H1 (cell line): ENCODE data around the gene ZBTB20. TPM values are rescaled to one million over a fixed set of nuclear protein-coding genes. Genes with fewer than 3 reads are reported as not detected.

Experiments
- CTCF ChIA-PET: fragments of 300-600 bp; sonication (Branson Sonifier 250); formaldehyde crosslinking; loops from one replicate; lab custom pipeline; 2021; ENCODE audit not compliant: partially characterized antibody; lab: Charles Lee
- POLR2A ChIA-PET: fragments of 300-600 bp; sonication (Branson Sonifier 250); formaldehyde crosslinking; loops from one replicate; lab custom pipeline; 2021; ENCODE audit warnings: inconsistent platforms; ENCODE audit not compliant: partially characterized antibody; lab: Charles Lee
- DNase-seq, 2 experiments: peaks; one replicate each; pipeline versions ENCODE4 v3.0.0 to v3.0.0-alpha.2; 2010 to 2022; ENCODE audit warnings: low spot score in 2 of 2, low read depth in 1 of 2, mixed read lengths in 1 of 2
- FAIRE-seq: peaks from 2 replicates; lab custom pipeline; 2011; peaks lifted over from hg19 to GRCh38; lab: Jason Lieb, UNC
- H2AFZ ChIP-seq: 2 replicates; pipeline ENCODE4 v1.8.1; 2012; ENCODE audit warnings: low read length, inconsistent platforms
- H2AK5ac ChIP-seq: 2 replicates; pipeline ENCODE4 v1.6.1; 2013; ENCODE audit warnings: low read depth, low read length
- H2BK120ac ChIP-seq: replicated peaks from 2 replicates; pipeline ENCODE3; 2013; ENCODE audit warnings: low read depth, low read length, inconsistent platforms
- H2BK12ac ChIP-seq: 2 replicates; pipeline ENCODE4 v1.6.1; 2013; ENCODE audit warnings: low read depth, low read length
- H2BK15ac ChIP-seq: 2 replicates; pipeline ENCODE4 v1.6.1; 2013; ENCODE audit warnings: low read length
- H2BK20ac ChIP-seq: 2 replicates; pipeline ENCODE4 v1.6.1; 2013; ENCODE audit warnings: low read length
- H2BK5ac ChIP-seq: 2 replicates; pipeline ENCODE4 v1.6.1; 2013; ENCODE audit warnings: low read depth, low read length
- H3K14ac ChIP-seq: 2 replicates; pipeline ENCODE4 v1.6.1; 2013; ENCODE audit warnings: inconsistent platforms; ENCODE audit not compliant: insufficient read length
- H3K18ac ChIP-seq: 2 replicates; pipeline ENCODE4 v1.6.1; 2013; ENCODE audit warnings: low read length; ENCODE audit errors: extremely low read depth
- H3K23ac ChIP-seq: 2 replicates; pipeline ENCODE4 v1.6.1; 2013; ENCODE audit warnings: inconsistent platforms; ENCODE audit not compliant: insufficient read length
- H3K23me2 ChIP-seq: 2 replicates; pipeline ENCODE4 v1.6.1; 2013; ENCODE audit warnings: low read depth, low read length
- H3K27ac ChIP-seq: 2 replicates; pipeline ENCODE4 v1.6.1; 2011; ENCODE audit warnings: low read depth, low read length, inconsistent platforms
- H3K27me3 ChIP-seq, 4 experiments: replicated peaks in 1 of 4; 1 replicate in 1 of 4; 2 replicates in 3 of 4; pipeline versions ENCODE4 v1.6.1 to v1.8.1; 2011 to 2013; ENCODE audit warnings: low read length in 3 of 4, mild to moderate bottlenecking in 3 of 4, inconsistent platforms in 2 of 4, mixed read lengths in 2 of 4, moderate library complexity in 1 of 4; ENCODE audit not compliant: control insufficient read depth in 3 of 4, insufficient read depth in 3 of 4; ENCODE audit errors: extremely low read depth in 1 of 4
- H3K36me3 ChIP-seq, 4 experiments: 2 replicates each; pipeline versions ENCODE4 v1.6.1 to v1.8.1; 2011 to 2013; ENCODE audit warnings: mild to moderate bottlenecking in 4 of 4, low read length in 3 of 4, moderate library complexity in 2 of 4, control low read depth in 1 of 4, inconsistent platforms in 1 of 4; ENCODE audit not compliant: insufficient read depth in 4 of 4, control insufficient read depth in 2 of 4
- H3K4ac ChIP-seq: replicated peaks from 2 replicates; pipeline ENCODE3; 2013; ENCODE audit warnings: low read length, low read depth, mixed read lengths, inconsistent platforms; ENCODE audit not compliant: insufficient read length
- H3K4me1 ChIP-seq, 4 experiments: replicated peaks in 1 of 4; 1 replicate in 1 of 4; 2 replicates in 3 of 4; pipeline versions ENCODE4 v1.6.1 to v1.8.1; 2011 to 2013; ENCODE audit warnings: low read length in 3 of 4, inconsistent platforms in 2 of 4, mixed read lengths in 1 of 4; ENCODE audit not compliant: insufficient read depth in 4 of 4, control insufficient read depth in 3 of 4
- H3K4me2 ChIP-seq, 2 experiments: 2 replicates each; pipeline versions ENCODE4 v1.6.1 to v1.8.1; 2011 to 2013; ENCODE audit warnings: low read depth in 2 of 2, low read length in 2 of 2, control low read depth in 1 of 2, inconsistent platforms in 1 of 2, mild to moderate bottlenecking in 1 of 2; ENCODE audit not compliant: insufficient read depth in 1 of 2
- H3K4me3 ChIP-seq, 4 experiments: fragments of 200-600, 300-600 bp in 1 of 4; sonication (generic), shearing (Covaris generic), sonication (Bioruptor Twin) in 1 of 4; 2 replicates each; pipeline versions ENCODE4 v1.5.1 to v1.8.1; 2011 to 2016; ENCODE audit warnings: low read length in 4 of 4, low read depth in 3 of 4, control low read depth in 2 of 4, inconsistent platforms in 2 of 4, mild to moderate bottlenecking in 2 of 4, mixed read lengths in 1 of 4, moderate library complexity in 1 of 4; ENCODE audit not compliant: insufficient read depth in 2 of 4; ENCODE audit errors: extremely low read depth in 1 of 4
- H3K56ac ChIP-seq: replicated peaks from 2 replicates; pipeline ENCODE3; 2013; ENCODE audit warnings: low read depth, mild to moderate bottlenecking, mixed read lengths, low read length, inconsistent platforms; ENCODE audit not compliant: insufficient read length
- H3K79me1 ChIP-seq: 2 replicates; pipeline ENCODE4 v1.6.1; 2013; ENCODE audit warnings: low read depth, low read length, control low read depth
- H3K79me2 ChIP-seq, 2 experiments: 2 replicates each; pipeline versions ENCODE4 v1.6.1 to v1.8.1; 2012 to 2013; ENCODE audit warnings: low read length in 2 of 2, mild to moderate bottlenecking in 2 of 2, inconsistent platforms in 1 of 2; ENCODE audit not compliant: insufficient read depth in 2 of 2, control insufficient read depth in 1 of 2
- H3K9ac ChIP-seq, 4 experiments: replicated peaks in 1 of 4; 1 replicate in 1 of 4; 2 replicates in 3 of 4; pipeline versions ENCODE4 v1.6.1 to v1.8.1; 2011 to 2013; ENCODE audit warnings: low read depth in 3 of 4, low read length in 3 of 4, control low read depth in 2 of 4, mild to moderate bottlenecking in 2 of 4, moderate library complexity in 2 of 4, inconsistent platforms in 1 of 4; ENCODE audit errors: extremely low read depth in 1 of 4
- H3K9me3 ChIP-seq, 2 experiments: 2 replicates each; pipeline versions ENCODE4 v1.6.1 to v1.8.1; 2012 to 2013; ENCODE audit warnings: mild to moderate bottlenecking in 2 of 2, moderate library complexity in 2 of 2, control low read depth in 1 of 2, inconsistent platforms in 1 of 2, low read depth in 1 of 2, low read length in 1 of 2, mixed read lengths in 1 of 2; ENCODE audit not compliant: insufficient read depth in 2 of 2
- H4K20me1 ChIP-seq, 2 experiments: replicated peaks in 1 of 2; 2 replicates each; pipeline versions ENCODE3 to v1.8.1; 2011 to 2013; ENCODE audit warnings: inconsistent platforms in 2 of 2, low read length in 2 of 2, mild to moderate bottlenecking in 1 of 2; ENCODE audit not compliant: insufficient read depth in 2 of 2, control insufficient read depth in 1 of 2
- H4K5ac ChIP-seq: 2 replicates; pipeline ENCODE4 v1.6.1; 2013; ENCODE audit warnings: low read length, low read depth, mixed read lengths, inconsistent platforms; ENCODE audit not compliant: insufficient read length
- H4K8ac ChIP-seq: 2 replicates; pipeline ENCODE4 v1.8.0; 2013; ENCODE audit warnings: mild to moderate bottlenecking, moderate library complexity, low read length, inconsistent platforms; ENCODE audit not compliant: insufficient read depth; ENCODE audit errors: extremely low read depth
- H4K91ac ChIP-seq: replicated peaks from 2 replicates; pipeline ENCODE3; 2013; ENCODE audit warnings: low read length, mixed read lengths, inconsistent platforms; ENCODE audit not compliant: insufficient read length
- CBX5 ChIP-seq: fragments of 300-800, 300-1000 bp; sonication (generic); IDR thresholded peaks from 2 replicates; pipeline ENCODE4 v1.7.1; 2016; ENCODE audit warnings: antibody characterized with exemption, low read length, low read depth
- EGR1 ChIP-seq: IDR thresholded peaks from 2 replicates; pipeline ENCODE4 v1.6.1; 2011; ENCODE audit warnings: low read depth, low read length, borderline replicate concordance
- GABPA ChIP-seq: IDR thresholded peaks from 2 replicates; pipeline ENCODE4 v1.6.1; 2011; ENCODE audit warnings: mild to moderate bottlenecking, low read length, moderate library complexity, borderline replicate concordance; ENCODE audit not compliant: insufficient read depth
- MAFK ChIP-seq: IDR thresholded peaks from 2 replicates; pipeline ENCODE4 v1.6.1; 2012; ENCODE audit warnings: low read depth, mild to moderate bottlenecking, improper control_type of control experiment, low read length
- RFX5 ChIP-seq: IDR thresholded peaks from 2 replicates; pipeline ENCODE4 v1.6.1; 2011; ENCODE audit warnings: low read depth, low read length, improper control_type of control experiment, borderline replicate concordance
- SAP30 ChIP-seq: fragments of 300-600 bp; sonication (generic); IDR thresholded peaks from 2 replicates; pipeline ENCODE4 v1.7.1; 2012; ENCODE audit warnings: low read length, moderate library complexity, mild to moderate bottlenecking, inconsistent platforms; ENCODE audit not compliant: insufficient read depth, insufficient replicate concordance
- SIN3A ChIP-seq, 2 experiments: IDR thresholded peaks in 1 of 2; conservative IDR thresholded peaks in 1 of 2; 2 replicates each; pipeline ENCODE4 v1.6.1; 2011 to 2012; ENCODE audit warnings: low read length in 2 of 2, improper control_type of control experiment in 1 of 2, low read depth in 1 of 2, mild to moderate bottlenecking in 1 of 2
- SIRT6 ChIP-seq: IDR thresholded peaks from one replicate; pipeline ENCODE4 v1.7.1; 2012; ENCODE audit warnings: low read length, inconsistent platforms
- TEAD4 ChIP-seq: IDR thresholded peaks from 2 replicates; pipeline ENCODE4 v1.6.1; 2012; ENCODE audit warnings: low read depth, low read length, inconsistent platforms, mixed read lengths
- WGBS, 2 experiments: shearing (Covaris generic) in 1 of 2; methylation state at CpG; one replicate each; pipeline versions ENCODE4 v1.1.6 to v1.1.7; 2013 to 2015; ENCODE audit warnings: low lambda C conversion rate in 2 of 2, mixed read lengths in 2 of 2, inconsistent platforms in 1 of 2, low coverage in 1 of 2, missing lambda C conversion rate in 1 of 2; ENCODE audit not compliant: insufficient replicate concordance in 2 of 2, insufficient coverage in 1 of 2, insufficient read length in 1 of 2; ENCODE audit errors: extremely low coverage in 1 of 2, missing lambda C conversion rate in 1 of 2; 5-methylcytosine and 5-hydroxymethylcytosine counted together
- polyA plus RNA-seq, 7 experiments: library from polyadenylated mRNA; depleted of rRNA in 3 of 7; stranded (reverse) in 5 of 7; unstranded in 2 of 7; fragments of >200 nt in 5 of 7; fragments of 200-250 nt in 2 of 7; gene quantifications; 1 replicate in 5 of 7; 2 replicates in 1 of 7; 4 replicates in 1 of 7; pipeline versions ENCODE4 v1.2.1 to v1.2.3, GENCODE V29; 2011 to 2013; ENCODE audit warnings: missing spikeins in 2 of 7, mixed read lengths in 2 of 7
- total RNA-seq: library from RNA; stranded (reverse); fragmentation: NEBNext Ultra II Directional; extraction: Animal tissue kit (Norgen Biotek cat#: 25700); gene quantifications from 2 replicates; pipeline ENCODE4 v1.2.1, GENCODE V29; 2021

The ZBTB20 gene
- total and polyA plus RNA-seq, 2 of the 8 experiments (the other 6 are each of a cell fraction or from before 2014, with no cell fraction given) = 0.35 to 1.3 TPM

- H3K79me2 ChIP-seq = no peaks in the 10 kb centered on the region
- ChIA-PET POLR2A (no interaction called here), CTCF (interaction anchor here (0.6 to 1.2 kb wide), 2 partner anchors 11 to 192 kb away, joined by 3 to 4 read pairs; no protein-coding TSS in a partner anchor)
- H3K14ac ChIP-seq = no peak overlapping the region
- H2BK5ac ChIP-seq = no peak overlapping the region
- H2AK5ac ChIP-seq = no peak overlapping the region
- H2BK15ac ChIP-seq = no peak overlapping the region
- H3K27ac ChIP-seq = no peak overlapping the region
- WGBS, 2 experiments = 97% methylated on average over 3 of the region's 3 CpGs; no CpG with 5 or more reads in 1 of the 2 experiments
- no peaks in the 10 kb centered on the region for H3K27me3 ChIP-seq
- H4K20me1 ChIP-seq = no peaks in the 10 kb centered on the region
- FAIRE-seq (no peak), DNase-seq (no peak)
- H4K5ac ChIP-seq = no peak overlapping the region
- H2AFZ ChIP-seq = no peak overlapping the region
- no peak overlapping the region for H3K23ac ChIP-seq
- H3K4me1 ChIP-seq = no peaks in the 10 kb centered on the region
- H3K4ac ChIP-seq = no peak overlapping the region
- no peaks in the 10 kb centered on the region for H3K9me3 ChIP-seq
- no peak overlapping the region for H3K56ac ChIP-seq
- no peak overlapping the region for H4K91ac ChIP-seq
- H3K4me2 ChIP-seq = no peak overlapping the region
- H2BK20ac ChIP-seq = no peak overlapping the region
- H3K23me2 ChIP-seq = no peaks in the 10 kb centered on the region
- H3K4me3 ChIP-seq = no peak overlapping the region
- H3K36me3 ChIP-seq = no peaks in the 10 kb centered on the region
- H4K8ac ChIP-seq = no peak overlapping the region
- H3K9ac ChIP-seq = no peak overlapping the region
- TF ChIP-seq EGR1 (no peak), SIN3A (conservative IDR thresholded peaks at IDR 0.05 in 1 of 2, IDR thresholded peaks at IDR 0.05 in 1 of 2; ENCODE audit: low read depth in 1 of 2, low read length in 2 of 2) (no peak), GABPA (no peak), CBX5 (no peak), SIRT6 (no peak), RFX5 (no peak), MAFK (no peak), SAP30 (no peak), TEAD4 (no peak)
- TF ChIP-seq, all 59 proteins: peak for 0
- Histone ChIP-seq H3K18ac (no peak overlapping the region), H3K79me1 (no peaks in the 10 kb centered on the region), H2BK12ac (no peak overlapping the region), H2BK120ac (no peak overlapping the region)
These were observed 512.5 kb downstream of the ZBTB20 start for GRCh38 chr3:114634635-114635034.
